Colonic mucosa (tissue), 4 donors: ENCODE data around the gene PIEZO1. TPM values are rescaled to one million over a fixed set of nuclear protein-coding genes. Genes with fewer than 3 reads are reported as not detected.

Experiments
- DNase-seq: peaks from one replicate; pipeline ENCODE4 v3.0.0-alpha.2; 2020
- H3K27ac ChIP-seq: fragments of 200-600 bp; one replicate; pipeline ENCODE4 v1.8.0; 2021
- H3K27me3 ChIP-seq: fragments of 200-600 bp; one replicate; pipeline ENCODE4 v1.8.0; 2021
- H3K36me3 ChIP-seq: fragments of 200-600 bp; one replicate; pipeline ENCODE4 v1.8.0; 2021
- H3K4me1 ChIP-seq: fragments of 200-600 bp; one replicate; pipeline ENCODE4 v1.8.0; 2021; ENCODE audit warnings: mild to moderate bottlenecking
- H3K4me3 ChIP-seq: fragments of 200-600 bp; one replicate; pipeline ENCODE4 v1.8.0; 2021
- H3K9ac ChIP-seq, 2 donors: one replicate each; pipeline ENCODE4 v1.7.0; 2013; ENCODE audit warnings: control low read depth in 2 of 2, low read depth in 2 of 2, low read length in 2 of 2
- H3K9me3 ChIP-seq: fragments of 200-600 bp; one replicate; pipeline ENCODE4 v1.8.0; 2021
- intact Hi-C: fragments of 100-400 bp; cut with DNase I; formaldehyde crosslinking; loops from one replicate; pipeline ENCODE4 v1.14.1; 2022
- total RNA-seq, 2 donors: library from RNA; stranded (reverse); fragmentation: NEBNext Ultra II Directional in 1 of 2; extraction: Animal tissue kit (Norgen Biotek cat#: 25700) in 1 of 2; gene quantifications; one replicate each; pipeline ENCODE4 v1.2.1, GENCODE V29; 2021
- TF ChIP-seq, protein P1 (sequence below): fragments of 200-600 bp; IDR thresholded peaks from one replicate; pipeline ENCODE4 v1.8.0; 2022; ENCODE audit warnings: antibody characterized with exemption, mild to moderate bottlenecking
- donor health status: healthy.
- donor health status: DM: no; HTN: no; CAD: no.
- donor health status: DM: no; HTN: no; CAD: no.

Gene PIEZO1
- total RNA-seq, 2 donors from 2014 or later, result 104 to 118 TPM

DNA sequence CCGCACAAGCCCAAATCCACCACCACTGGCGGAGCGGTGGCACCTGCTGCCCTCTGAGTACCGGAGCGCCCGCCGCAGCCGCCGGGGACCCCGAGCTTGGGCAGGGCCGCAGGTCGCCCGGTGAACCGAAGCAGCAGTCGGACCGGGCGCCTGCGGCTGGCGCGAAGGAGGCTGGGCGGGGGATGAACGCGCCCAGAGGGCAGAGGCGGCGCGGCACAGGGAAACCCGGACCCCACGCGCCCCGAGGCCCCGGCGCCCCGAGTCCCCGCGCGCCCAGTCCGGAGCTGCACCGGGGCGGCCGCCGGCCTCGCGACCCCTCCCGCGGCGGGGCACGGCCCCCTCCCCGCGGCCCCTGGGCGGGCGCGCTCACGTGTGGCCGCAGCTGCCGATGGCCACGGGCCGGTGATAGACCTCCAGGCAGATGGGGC, 79.2 kb downstream of the PIEZO1 start:
- peak overlapping the region; percentile 69 to 87 for H3K9ac ChIP-seq
- no peaks in the 10 kb centered on the region for H3K36me3 ChIP-seq
- H3K4me3 ChIP-seq, result peak overlapping the region; percentile 99
- no peak for DNase-seq
- TF ChIP-seq, protein P1, sequence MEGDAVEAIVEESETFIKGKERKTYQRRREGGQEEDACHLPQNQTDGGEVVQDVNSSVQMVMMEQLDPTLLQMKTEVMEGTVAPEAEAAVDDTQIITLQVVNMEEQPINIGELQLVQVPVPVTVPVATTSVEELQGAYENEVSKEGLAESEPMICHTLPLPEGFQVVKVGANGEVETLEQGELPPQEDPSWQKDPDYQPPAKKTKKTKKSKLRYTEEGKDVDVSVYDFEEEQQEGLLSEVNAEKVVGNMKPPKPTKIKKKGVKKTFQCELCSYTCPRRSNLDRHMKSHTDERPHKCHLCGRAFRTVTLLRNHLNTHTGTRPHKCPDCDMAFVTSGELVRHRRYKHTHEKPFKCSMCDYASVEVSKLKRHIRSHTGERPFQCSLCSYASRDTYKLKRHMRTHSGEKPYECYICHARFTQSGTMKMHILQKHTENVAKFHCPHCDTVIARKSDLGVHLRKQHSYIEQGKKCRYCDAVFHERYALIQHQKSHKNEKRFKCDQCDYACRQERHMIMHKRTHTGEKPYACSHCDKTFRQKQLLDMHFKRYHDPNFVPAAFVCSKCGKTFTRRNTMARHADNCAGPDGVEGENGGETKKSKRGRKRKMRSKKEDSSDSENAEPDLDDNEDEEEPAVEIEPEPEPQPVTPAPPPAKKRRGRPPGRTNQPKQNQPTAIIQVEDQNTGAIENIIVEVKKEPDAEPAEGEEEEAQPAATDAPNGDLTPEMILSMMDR, result no peak
- H3K27me3 ChIP-seq, result no peaks in the 10 kb centered on the region
- intact Hi-C loops, result no loop called here
- peaks cover 14% of the 10 kb centered on the region for H3K4me1 ChIP-seq
- H3K9me3 ChIP-seq, result no peaks in the 10 kb centered on the region
- peak overlapping the region; percentile 59 for H3K27ac ChIP-seq

DNA sequence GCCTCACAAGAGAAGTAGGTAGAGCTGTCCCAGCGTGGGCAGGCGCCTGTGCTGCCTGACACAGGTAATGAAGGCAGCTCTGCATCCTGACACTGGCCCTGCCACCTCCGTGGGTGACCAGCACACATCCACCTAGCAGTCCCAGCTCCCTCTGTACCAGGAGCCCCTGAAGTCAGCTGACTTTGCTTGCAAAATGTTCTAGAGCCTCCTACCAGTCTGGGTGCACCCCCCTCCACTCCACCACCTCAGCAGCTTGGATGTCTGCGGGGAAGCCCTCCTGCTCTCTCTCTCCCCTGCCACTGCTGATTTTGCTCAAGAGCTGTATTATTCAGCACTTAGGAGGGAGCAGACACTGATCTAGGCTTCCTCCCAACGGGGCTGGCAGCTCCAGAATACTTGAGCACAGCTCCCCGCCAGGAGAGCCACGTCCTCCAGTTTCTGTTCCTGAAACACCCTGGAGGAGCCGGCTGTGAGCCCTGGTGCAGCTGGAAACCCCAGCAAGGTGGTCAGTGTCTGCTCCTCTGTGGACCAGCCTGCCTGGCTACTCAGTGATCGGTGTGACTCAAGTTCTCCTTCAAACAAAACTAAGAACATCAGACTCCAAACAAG, 79.8 kb downstream of the PIEZO1 start:
- Histone ChIP-seq H3K27ac (peak overlapping the region; percentile 59), H3K4me3 (peak overlapping the region; percentile 99), H3K27me3 (no peaks in the 10 kb centered on the region), H3K9ac (peak overlapping the region; percentile 69 to 87), H3K4me1 (peaks cover 14% of the 10 kb centered on the region), H3K9me3 (no peaks in the 10 kb centered on the region), H3K36me3 (no peaks in the 10 kb centered on the region)
- intact Hi-C loops, result no loop called here
- TF ChIP-seq, protein P1, result no peak
- no peak for DNase-seq

DNA sequence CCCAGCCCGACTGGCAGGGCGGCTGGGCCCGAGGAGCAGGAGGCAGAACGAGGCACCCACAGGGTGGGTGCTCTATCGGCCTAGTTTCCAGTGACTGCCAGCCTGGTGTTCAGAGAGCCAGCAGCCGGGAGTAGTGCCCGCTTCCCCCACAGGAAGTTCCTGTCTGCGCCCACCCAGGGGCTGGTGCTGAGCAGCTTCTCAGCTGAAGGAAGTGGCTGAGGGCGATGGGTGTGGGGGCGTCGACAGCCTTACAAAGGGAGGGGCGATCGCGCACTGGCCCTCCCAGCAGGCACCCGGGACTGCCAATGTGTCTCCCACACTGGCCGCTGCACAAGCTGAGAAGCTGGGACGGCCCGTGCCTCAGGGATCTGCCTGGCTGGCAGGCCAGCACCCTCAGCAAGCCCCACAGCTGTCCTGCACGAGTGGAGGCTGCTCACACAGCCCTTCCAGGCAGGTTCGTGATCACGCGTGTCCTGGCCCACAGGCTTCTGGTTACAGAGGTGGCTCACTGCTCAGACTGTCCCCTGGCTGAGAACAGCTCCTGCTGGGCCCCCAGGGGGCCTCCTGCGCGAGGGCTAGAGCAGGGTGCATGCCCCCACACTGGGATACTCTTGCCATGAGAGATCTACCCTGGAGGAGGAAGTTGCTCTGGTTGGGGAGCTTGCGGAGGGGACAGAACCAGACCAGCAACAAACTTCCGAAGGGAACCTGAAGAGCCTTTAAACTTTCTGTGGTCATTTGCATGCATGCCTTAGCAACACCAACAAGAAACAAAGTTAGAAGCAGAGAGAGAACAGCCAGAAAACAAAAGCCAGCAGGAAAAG, 81.3 kb downstream of the PIEZO1 start:
- DNase-seq, result no peak
- H3K4me1 ChIP-seq, result peaks cover 14% of the 10 kb centered on the region
- intact Hi-C loops, result no loop called here
- TF ChIP-seq, protein P1, result no peak
- peak overlapping the region; percentile 59 for H3K27ac ChIP-seq
- H3K36me3 ChIP-seq, result no peaks in the 10 kb centered on the region
- H3K9me3 ChIP-seq, result no peaks in the 10 kb centered on the region
- H3K4me3 ChIP-seq, result peak overlapping the region; percentile 17
- peak overlapping the region; percentile 54 to 68 for H3K9ac ChIP-seq
- no peaks in the 10 kb centered on the region for H3K27me3 ChIP-seq

DNA sequence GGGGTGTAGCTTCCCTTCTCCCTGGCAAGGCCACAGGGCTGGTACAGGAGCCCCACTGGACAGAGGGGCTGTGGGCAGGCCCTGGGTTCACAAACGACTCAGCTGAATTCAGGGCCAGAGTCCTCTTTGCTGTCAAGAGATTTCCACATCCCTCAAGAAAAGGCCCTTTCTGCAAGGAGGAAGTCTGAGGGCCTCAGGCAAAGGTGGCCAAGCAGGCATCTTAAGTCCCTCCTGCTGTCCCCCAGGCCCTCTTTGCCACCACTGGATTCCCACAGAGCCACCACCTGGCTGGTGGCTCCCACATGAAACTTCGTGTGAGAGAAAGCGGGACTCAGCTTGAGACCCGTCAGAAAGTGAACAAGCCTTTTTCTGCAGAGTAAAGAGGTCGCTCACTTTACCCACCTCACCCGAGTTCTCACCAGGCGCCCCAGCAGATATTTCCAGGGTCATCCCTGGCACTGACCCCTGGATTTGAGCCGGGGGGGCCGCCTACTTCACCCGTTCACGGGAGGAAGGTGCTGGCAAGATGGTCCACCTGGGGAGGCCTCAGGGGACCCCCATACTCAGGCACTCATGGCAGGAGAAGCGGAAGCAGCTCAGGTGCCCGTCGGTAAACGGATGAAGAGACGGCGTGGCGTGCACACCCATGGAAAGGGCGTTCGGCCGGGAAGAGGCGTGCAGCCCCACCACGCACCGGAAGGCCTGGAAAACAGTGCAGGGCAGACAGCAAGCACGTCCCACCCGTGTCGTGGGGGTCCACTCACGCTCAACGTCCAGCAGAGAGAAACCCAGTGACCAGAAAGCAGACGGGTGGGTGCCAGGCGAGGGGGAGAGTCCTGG, 82.4 kb downstream of the PIEZO1 start:
- H3K4me3 ChIP-seq, result peak overlapping the region; percentile 13
- H3K27me3 ChIP-seq, result no peaks in the 10 kb centered on the region
- no peaks in the 10 kb centered on the region for H3K9me3 ChIP-seq
- H3K36me3 ChIP-seq, result no peaks in the 10 kb centered on the region
- H3K9ac ChIP-seq, result peak overlapping the region in 1 of 2 donors; percentile 68
- TF ChIP-seq, protein P1, result no peak
- H3K27ac ChIP-seq, result peak overlapping the region; percentile 59
- peaks cover 14% of the 10 kb centered on the region for H3K4me1 ChIP-seq
- intact Hi-C loops, result no loop called here
- no peak for DNase-seq

DNA sequence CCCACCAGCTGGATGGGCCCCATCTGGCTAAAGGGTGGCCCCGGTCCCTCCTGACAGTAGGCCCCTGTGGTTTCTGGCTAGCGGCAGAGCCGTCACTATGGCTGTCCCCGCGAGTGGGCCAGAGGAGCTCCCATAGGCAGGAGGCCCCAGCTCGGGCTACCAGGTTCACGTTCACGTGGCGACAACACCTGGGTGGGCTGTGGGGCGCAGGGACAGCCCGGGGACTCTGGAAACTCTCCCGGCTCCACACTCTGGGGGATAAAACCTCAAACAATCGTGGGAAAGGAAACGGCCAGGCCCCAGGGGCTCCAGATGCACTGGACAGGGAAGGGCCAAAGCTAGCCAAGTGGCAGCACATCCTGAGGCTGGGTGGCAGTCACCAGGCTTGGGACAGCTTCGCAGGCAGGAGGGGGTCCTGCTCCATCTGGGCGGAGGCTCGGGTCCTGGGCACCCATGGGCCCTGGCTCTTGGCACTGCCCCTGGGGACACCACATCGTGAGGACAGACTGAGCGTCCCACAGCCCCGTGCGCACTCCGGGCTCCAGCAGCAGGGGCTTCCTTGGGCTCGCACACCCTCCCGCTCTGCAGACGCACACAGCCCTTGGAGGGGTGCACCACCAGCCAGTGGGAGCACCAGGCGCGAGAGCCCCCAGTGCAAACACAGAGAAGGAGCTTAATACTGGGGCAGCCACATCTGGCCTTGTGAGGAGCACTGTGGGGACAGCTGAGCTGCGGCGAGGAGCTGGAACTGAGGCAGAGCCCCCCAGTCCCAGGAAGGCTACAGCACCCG, 83.2 kb downstream of the PIEZO1 start:
- Histone ChIP-seq H3K9ac (peak overlapping the region; percentile 60 to 68), H3K9me3 (no peaks in the 10 kb centered on the region), H3K27ac (peak overlapping the region; percentile 59), H3K36me3 (no peaks in the 10 kb centered on the region), H3K27me3 (no peaks in the 10 kb centered on the region), H3K4me3 (peak overlapping the region; percentile 13), H3K4me1 (peaks cover 6% of the 10 kb centered on the region)
- TF ChIP-seq, protein P1, result no peak
- DNase-seq, result no peak
- intact Hi-C loops, result no loop called here
